HG02973 (cell line): ENCODE results near the gene NFRKB.
"Not testable (repeated sequence)": the region's sequence is repeated elsewhere in the genome, so short reads cannot be mapped to it uniquely, and the experiment has no call there.

ENCODE experiments used
- ATAC-seq: cut with Tn5 transposase; IDR thresholded peaks from one replicate; pipeline ENCODE4 v1.9.1; 2021; ENCODE audit warnings: moderate library complexity; ENCODE audit not compliant: unreplicated experiment

The NFRKB gene

DNA sequence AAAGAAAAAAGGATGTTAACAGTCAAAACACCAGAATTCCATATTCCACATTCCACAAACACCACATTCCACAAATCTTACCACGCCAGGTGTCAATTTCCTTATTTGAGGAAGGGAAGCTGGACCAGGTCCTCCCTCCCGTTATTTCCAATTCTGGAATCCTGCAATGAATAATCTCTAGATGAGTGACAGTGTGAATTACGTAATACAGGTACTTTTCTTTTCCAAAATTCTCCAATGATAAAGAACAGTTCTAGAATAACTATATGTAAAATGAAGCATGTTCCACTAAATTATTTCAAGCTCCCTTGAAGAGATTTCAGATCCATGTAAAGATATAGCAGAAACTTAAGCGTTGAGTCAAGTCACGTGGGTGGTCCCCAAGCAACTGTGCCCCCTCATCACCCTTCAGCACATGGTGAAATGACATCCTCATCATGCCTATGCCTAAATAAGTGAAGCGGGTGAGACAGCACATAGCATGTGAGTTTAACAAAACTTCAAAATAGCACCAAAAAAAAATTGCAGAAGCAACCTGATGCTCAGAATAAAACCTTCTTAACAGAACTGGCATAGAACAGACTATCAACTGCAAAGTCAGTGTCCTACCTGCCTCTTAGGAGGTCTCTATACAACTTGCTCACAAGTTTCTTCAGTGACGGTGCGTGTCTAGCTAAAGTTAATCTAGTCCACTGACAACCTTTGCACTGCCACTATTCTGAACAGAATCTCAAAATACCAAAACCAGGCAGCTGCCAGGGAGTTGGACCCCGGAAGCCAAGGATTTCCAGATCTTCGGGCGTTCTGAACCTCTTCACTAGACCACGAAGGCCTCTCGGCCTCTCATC is 876 bp downstream of the NFRKB start:
- no peak for ATAC-seq

GRCh38 chr11:129888451-129888850 is 6.9 kb downstream of the NFRKB start:
- no peak for ATAC-seq

GRCh38 chr11:129885381-129885780 is 10.0 kb downstream of the NFRKB start:
- no peak for ATAC-seq

GRCh38 chr11:129884581-129884980 is 10.8 kb downstream of the NFRKB start:
- no peak for ATAC-seq

GRCh38 chr11:129881570-129882170 is 13.7 kb downstream of the NFRKB start:
- peak; percentile 69 for ATAC-seq

- no peak for ATAC-seq
Measured at GRCh38 chr11:129880311-129880710, 15.1 kb downstream of the NFRKB start.

- ATAC-seq = no peak
Measured at GRCh38 chr11:129871914-129872313, 23.5 kb downstream of the NFRKB start.

DNA sequence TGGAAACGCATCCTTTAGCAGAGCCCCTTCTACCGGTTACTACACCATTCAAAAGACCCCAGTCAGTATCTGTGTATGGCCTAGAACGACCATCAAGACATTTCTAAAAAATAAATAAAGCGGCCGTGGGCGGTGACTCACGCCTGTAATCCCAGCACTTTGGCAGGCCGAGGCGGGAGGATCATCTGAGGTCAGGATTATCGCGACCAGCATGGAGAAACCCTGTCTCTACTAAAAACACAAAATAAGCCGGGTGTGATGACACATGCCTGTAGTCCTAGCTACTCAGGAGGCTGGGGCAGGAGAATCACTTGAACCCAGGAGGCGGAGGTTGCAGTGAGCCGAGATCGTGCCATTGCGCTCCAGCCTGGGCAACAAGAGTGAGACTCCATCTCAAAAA is 26.8 kb downstream of the NFRKB start:
- not testable (repeated sequence) for ATAC-seq

DNA sequence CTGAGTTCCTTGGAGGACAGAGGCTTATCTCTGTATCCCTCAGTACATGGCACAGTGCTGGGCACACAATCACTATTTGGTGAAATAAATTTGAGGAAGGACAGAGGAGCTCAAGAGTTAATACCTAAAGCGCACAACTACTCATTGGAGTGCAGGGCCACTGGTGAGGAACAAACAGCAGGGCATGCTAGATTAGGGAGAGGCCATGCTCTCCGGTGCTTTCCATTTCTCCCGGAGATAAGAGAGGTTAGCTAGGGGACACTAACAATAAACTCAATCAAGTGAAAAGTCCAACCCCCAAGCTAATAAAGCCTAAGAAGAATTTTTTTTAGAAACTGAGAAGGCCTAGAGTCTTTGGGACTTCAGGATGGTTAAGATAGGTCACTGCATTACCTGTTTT is 29.1 kb downstream of the NFRKB start:
- no peak for ATAC-seq

DNA sequence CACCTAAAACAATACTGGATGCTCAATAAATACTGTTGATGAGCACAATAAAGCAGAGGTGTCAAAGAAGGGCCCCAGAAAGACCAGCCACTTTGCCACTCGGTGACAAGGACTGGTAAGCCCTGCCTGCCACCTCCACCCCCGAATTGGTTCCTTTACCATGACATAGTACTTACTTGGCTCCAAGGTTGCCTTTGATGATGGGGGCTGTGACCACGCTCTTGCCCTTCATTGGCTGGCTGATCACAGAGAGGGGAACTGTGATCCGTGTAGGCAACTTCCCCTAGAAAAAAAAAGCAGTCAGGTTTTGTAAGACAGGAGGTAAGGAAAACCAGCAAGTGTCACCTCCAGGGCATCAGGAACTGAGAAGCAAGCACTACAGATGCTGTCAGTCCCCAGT is 29.7 kb downstream of the NFRKB start:
- no peak for ATAC-seq

DNA sequence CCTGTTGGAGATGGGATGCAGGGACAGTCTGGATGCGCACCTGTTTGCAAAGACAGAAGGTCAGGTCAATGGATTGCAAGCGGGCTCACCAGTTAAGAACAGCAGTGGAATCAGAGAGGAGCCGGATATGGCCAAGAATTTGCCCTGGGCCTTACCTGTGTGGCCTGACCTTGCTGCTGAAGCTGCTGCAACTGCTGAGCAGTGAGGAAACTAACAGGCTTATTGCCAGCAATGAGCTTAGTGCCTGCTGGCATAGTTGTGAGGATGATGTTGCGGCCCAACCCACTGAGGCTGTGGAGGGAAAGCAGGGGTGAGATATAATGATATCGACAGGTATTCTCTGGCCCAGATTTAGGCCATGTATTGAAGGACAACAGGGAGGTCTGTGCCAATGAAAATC is 30.6 kb downstream of the NFRKB start:
- ATAC-seq = no peak

GRCh38 chr11:129861702-129862522 is 33.5 kb downstream of the NFRKB start:
- no peak for ATAC-seq

GRCh38 chr11:129856036-129856435 is 39.3 kb downstream of the NFRKB start:
- no peak for ATAC-seq

- no peak for ATAC-seq
Measured at GRCh38 chr11:129855086-129855485, 40.3 kb downstream of the NFRKB start.

- no peak for ATAC-seq
Measured at GRCh38 chr11:129854232-129854805, 41.1 kb downstream of the NFRKB start.

- ATAC-seq = no peak
Measured at GRCh38 chr11:129853518-129854231, 41.7 kb downstream of the NFRKB start.

DNA sequence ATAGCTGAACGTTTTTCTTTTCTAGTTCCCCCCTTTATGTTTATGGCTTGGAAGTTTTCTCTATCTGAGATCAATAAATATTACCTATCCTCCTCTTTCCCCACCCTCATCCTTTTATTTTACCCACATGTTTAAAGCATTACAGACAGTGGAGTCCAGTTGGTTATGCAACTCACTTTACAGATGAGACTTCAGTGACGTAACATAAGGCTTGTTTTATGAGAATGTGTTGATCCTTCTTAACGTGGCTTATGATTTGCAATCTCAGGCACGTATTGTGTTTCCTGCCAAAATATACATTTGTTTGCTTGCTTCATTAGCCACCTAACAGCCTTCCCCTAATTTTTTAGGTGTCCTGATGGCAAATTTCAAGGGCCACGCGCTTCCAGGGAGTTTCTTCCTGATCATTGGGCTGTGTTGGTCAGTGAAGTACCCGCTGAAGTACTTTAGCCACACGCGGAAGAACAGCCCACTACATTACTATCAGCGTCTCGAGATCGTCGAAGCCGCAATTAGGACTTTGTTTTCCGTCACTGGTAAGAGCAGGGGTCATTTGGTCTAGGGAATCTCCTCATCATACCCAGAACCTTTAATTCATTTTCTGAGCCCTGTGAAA is 43.1 kb downstream of the NFRKB start:
- no peak for ATAC-seq

- no peak for ATAC-seq
Measured at GRCh38 chr11:129849447-129850130, 45.8 kb downstream of the NFRKB start.

DNA sequence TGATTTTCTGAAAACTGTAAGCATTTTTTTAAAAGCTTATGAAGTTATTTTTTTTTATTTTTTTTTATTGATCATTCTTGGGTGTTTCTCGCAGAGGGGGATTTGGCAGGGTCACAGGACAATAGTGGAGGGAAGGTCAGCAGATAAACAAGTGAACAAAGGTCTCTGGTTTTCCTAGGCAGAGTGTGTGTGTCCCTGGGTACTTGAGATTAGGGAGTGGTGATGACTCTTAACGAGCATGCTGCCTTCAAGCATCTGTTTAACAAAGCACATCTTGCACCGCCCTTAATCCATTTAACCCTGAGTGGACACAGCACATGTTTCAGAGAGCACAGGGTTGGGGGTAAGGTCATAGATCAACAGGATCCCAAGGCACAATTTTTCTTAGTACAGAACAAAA is 48.0 kb downstream of the NFRKB start:
- ATAC-seq = not testable (repeated sequence)
